H9 (cell line): Measurements from ENCODE around the gene GLOD4. TPM values are rescaled to one million over a fixed set of nuclear protein-coding genes. Genes with fewer than 3 reads are reported as not detected.

Source experiments
- DNase-seq: peaks from one replicate; pipeline ENCODE4 v3.0.0-alpha.2; 2017
- H2AFZ ChIP-seq: one replicate; pipeline ENCODE4 v1.6.1; 2013; ENCODE audit warnings: mild to moderate bottlenecking, low read length, control low read depth, moderate library complexity
- H2AK5ac ChIP-seq: 2 replicates; pipeline ENCODE4 v1.6.1; 2013; ENCODE audit warnings: low read length, control low read depth, mixed read lengths; ENCODE audit not compliant: insufficient read length
- H2BK120ac ChIP-seq: one replicate; pipeline ENCODE4 v1.6.1; 2013; ENCODE audit warnings: low read depth, mild to moderate bottlenecking, low read length, control low read depth, inconsistent platforms; ENCODE audit not compliant: poor library complexity, severe bottlenecking
- H2BK12ac ChIP-seq: 2 replicates; pipeline ENCODE4 v1.6.1; 2013; ENCODE audit warnings: low read length, control low read depth, mixed read lengths, low read depth; ENCODE audit not compliant: insufficient read length
- H2BK15ac ChIP-seq: 2 replicates; pipeline ENCODE4 v1.6.1; 2013; ENCODE audit warnings: low read depth, low read length, control low read depth
- H2BK20ac ChIP-seq: one replicate; pipeline ENCODE4 v1.6.1; 2013; ENCODE audit warnings: low read depth, mild to moderate bottlenecking, low read length, control low read depth, inconsistent platforms; ENCODE audit not compliant: poor library complexity, severe bottlenecking
- H2BK5ac ChIP-seq: 2 replicates; pipeline ENCODE4 v1.6.1; 2013; ENCODE audit warnings: low read length, control low read depth, mixed read lengths; ENCODE audit not compliant: insufficient read length
- H3K14ac ChIP-seq: 2 replicates; pipeline ENCODE4 v1.6.1; 2013; ENCODE audit warnings: low read length, control low read depth; ENCODE audit not compliant: insufficient read depth
- H3K18ac ChIP-seq: 2 replicates; pipeline ENCODE4 v1.6.1; 2013; ENCODE audit warnings: low read depth, mild to moderate bottlenecking, mixed read lengths, low read length, control low read depth; ENCODE audit not compliant: insufficient read length
- H3K23ac ChIP-seq: 2 replicates; pipeline ENCODE4 v1.6.1; 2013; ENCODE audit warnings: low read length, control low read depth, mixed read lengths, low read depth; ENCODE audit not compliant: insufficient read length
- H3K23me2 ChIP-seq: 2 replicates; pipeline ENCODE4 v1.6.1; 2013; ENCODE audit warnings: low read depth, mild to moderate bottlenecking, mixed read lengths, low read length, control low read depth; ENCODE audit not compliant: insufficient read length, poor library complexity, severe bottlenecking
- H3K27ac ChIP-seq: 2 replicates; pipeline ENCODE4 v1.5.1; 2013; ENCODE audit warnings: low read length, control low read depth, mixed read lengths, low read depth; ENCODE audit not compliant: insufficient read length
- H3K27me3 ChIP-seq: 2 replicates; pipeline ENCODE4 v1.6.1; 2013; ENCODE audit warnings: low read length, control low read depth, inconsistent platforms; ENCODE audit not compliant: insufficient read depth
- H3K4ac ChIP-seq: 2 replicates; pipeline ENCODE4 v1.6.1; 2013; ENCODE audit warnings: low read depth, mild to moderate bottlenecking, control low read depth, inconsistent platforms, low read length, moderate library complexity
- H3K4me1 ChIP-seq: 2 replicates; pipeline ENCODE4 v1.6.1; 2013; ENCODE audit warnings: low read length, control low read depth, inconsistent platforms; ENCODE audit not compliant: insufficient read depth
- H3K4me2 ChIP-seq: 2 replicates; pipeline ENCODE4 v1.6.1; 2013; ENCODE audit warnings: low read length, control low read depth, mixed read lengths; ENCODE audit not compliant: insufficient read length, insufficient read depth
- H3K56ac ChIP-seq: 2 replicates; pipeline ENCODE4 v1.6.1; 2013; ENCODE audit warnings: low read depth, mild to moderate bottlenecking, mixed read lengths, low read length, control low read depth; ENCODE audit not compliant: insufficient read length
- H3K79me1 ChIP-seq: 2 replicates; pipeline ENCODE4 v1.6.1; 2013; ENCODE audit warnings: low read depth, mild to moderate bottlenecking, moderate library complexity, low read length, control low read depth, inconsistent platforms; ENCODE audit not compliant: insufficient read depth, poor library complexity, severe bottlenecking
- H3K79me2 ChIP-seq: 2 replicates; pipeline ENCODE4 v1.6.1; 2013; ENCODE audit warnings: low read length, control low read depth, inconsistent platforms; ENCODE audit not compliant: insufficient read depth
- H3K9ac ChIP-seq: 2 replicates; pipeline ENCODE4 v1.6.1; 2013; ENCODE audit warnings: low read length, control low read depth, mixed read lengths; ENCODE audit not compliant: insufficient read length; ENCODE audit errors: extremely low read depth
- H3K9me3 ChIP-seq: one replicate; pipeline ENCODE4 v1.6.1; 2013; ENCODE audit warnings: low read depth, low read length, inconsistent platforms; ENCODE audit not compliant: control insufficient read depth
- H3T11ph ChIP-seq: one replicate; pipeline ENCODE4 v1.6.1; 2013; ENCODE audit warnings: mild to moderate bottlenecking, low read length, control low read depth, inconsistent platforms
- H4K20me1 ChIP-seq: one replicate; pipeline ENCODE4 v1.6.1; 2013; ENCODE audit not compliant: control insufficient read depth, insufficient read length, insufficient read depth
- H4K5ac ChIP-seq: 2 replicates; pipeline ENCODE4 v1.6.1; 2013; ENCODE audit warnings: low read depth, mild to moderate bottlenecking, mixed read lengths, low read length, control low read depth; ENCODE audit not compliant: insufficient read length
- H4K8ac ChIP-seq: replicated peaks from 2 replicates; pipeline ENCODE4 v1.6.1; 2013; ENCODE audit warnings: low read length, control low read depth, mixed read lengths, low read depth; ENCODE audit not compliant: insufficient read length
- H4K91ac ChIP-seq: 2 replicates; pipeline ENCODE4 v1.6.1; 2013; ENCODE audit warnings: low read depth, mild to moderate bottlenecking, moderate library complexity, mixed read lengths, low read length, control low read depth; ENCODE audit not compliant: insufficient read length
- H3K27ac Mint-ChIP-seq, 3 experiments: 2 replicates in 2 of 3; 3 replicates in 1 of 3; pipeline ENCODE4 v1.8.0; 2020 to 2021; ENCODE audit warnings: mixed read lengths in 3 of 3, mild to moderate bottlenecking in 1 of 3, moderate library complexity in 1 of 3
- H3K27me3 Mint-ChIP-seq: 2 replicates; pipeline ENCODE4 v1.8.0; 2021; ENCODE audit warnings: low read depth, mild to moderate bottlenecking, moderate library complexity, mixed read lengths
- H3K36me3 Mint-ChIP-seq, 3 experiments: 2 replicates in 2 of 3; 3 replicates in 1 of 3; pipeline ENCODE4 v1.8.0; 2020 to 2021; ENCODE audit warnings: low read depth in 3 of 3, mixed read lengths in 3 of 3; ENCODE audit not compliant: insufficient read depth in 1 of 3
- H3K4me1 Mint-ChIP-seq, 2 experiments: 2 replicates each; pipeline ENCODE4 v1.8.0; 2020; ENCODE audit warnings: mixed read lengths in 2 of 2
- H3K4me3 Mint-ChIP-seq, 2 experiments: 2 replicates in 1 of 2; 3 replicates in 1 of 2; pipeline ENCODE4 v1.8.0; 2020 to 2021; ENCODE audit warnings: mild to moderate bottlenecking in 2 of 2, mixed read lengths in 2 of 2, moderate library complexity in 1 of 2
- H3K9me3 Mint-ChIP-seq, 2 experiments: 2 replicates in 1 of 2; 3 replicates in 1 of 2; pipeline ENCODE4 v1.8.0; 2020; ENCODE audit warnings: mild to moderate bottlenecking in 2 of 2, mixed read lengths in 2 of 2, moderate library complexity in 1 of 2
- WGBS: extraction: QIAGEN DNeasy Blood & Tissue Kit; methylation state at CpG from one replicate; pipeline ENCODE4 v1.1.7; 2013; ENCODE audit warnings: missing lambda C conversion rate, low lambda C conversion rate, mixed read lengths; ENCODE audit not compliant: insufficient read length; ENCODE audit errors: extremely low coverage; 5-methylcytosine and 5-hydroxymethylcytosine counted together
- total RNA-seq: library from RNA; stranded (reverse); gene quantifications from 2 replicates; pipeline ENCODE4 v1.2.1, GENCODE V29; 2021
- TF ChIP-seq, protein P1 (sequence below): fragments of 200-600 bp; sonication (generic); conservative IDR thresholded peaks from 3 replicates; pipeline ENCODE4 v1.8.0; 2021; ENCODE audit warnings: antibody characterized with exemption, mild to moderate bottlenecking

The GLOD4 gene
- total RNA-seq, 1 experiment from 2014 or later, result 106 TPM

DNA sequence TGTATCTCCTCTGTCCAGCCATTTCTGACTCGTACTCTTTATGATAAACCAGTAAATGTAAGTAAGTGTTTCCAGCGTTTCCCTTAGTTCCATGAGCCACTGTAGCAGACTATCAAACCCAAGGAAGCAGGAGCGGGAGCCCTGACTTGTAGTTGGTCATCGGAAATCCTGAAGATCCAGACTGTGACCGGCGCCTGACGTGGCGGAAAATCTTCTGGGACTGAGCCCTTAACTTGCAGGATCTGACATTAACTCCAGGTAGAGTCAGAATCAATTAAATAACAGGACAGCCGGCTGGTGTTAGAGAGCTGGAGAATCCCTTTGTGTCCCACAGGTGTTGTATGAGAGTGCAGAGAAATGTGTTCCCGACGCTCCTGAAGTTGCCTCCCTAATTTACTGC, 4.0 kb downstream of the GLOD4 start:
- TF ChIP-seq, protein P1, sequence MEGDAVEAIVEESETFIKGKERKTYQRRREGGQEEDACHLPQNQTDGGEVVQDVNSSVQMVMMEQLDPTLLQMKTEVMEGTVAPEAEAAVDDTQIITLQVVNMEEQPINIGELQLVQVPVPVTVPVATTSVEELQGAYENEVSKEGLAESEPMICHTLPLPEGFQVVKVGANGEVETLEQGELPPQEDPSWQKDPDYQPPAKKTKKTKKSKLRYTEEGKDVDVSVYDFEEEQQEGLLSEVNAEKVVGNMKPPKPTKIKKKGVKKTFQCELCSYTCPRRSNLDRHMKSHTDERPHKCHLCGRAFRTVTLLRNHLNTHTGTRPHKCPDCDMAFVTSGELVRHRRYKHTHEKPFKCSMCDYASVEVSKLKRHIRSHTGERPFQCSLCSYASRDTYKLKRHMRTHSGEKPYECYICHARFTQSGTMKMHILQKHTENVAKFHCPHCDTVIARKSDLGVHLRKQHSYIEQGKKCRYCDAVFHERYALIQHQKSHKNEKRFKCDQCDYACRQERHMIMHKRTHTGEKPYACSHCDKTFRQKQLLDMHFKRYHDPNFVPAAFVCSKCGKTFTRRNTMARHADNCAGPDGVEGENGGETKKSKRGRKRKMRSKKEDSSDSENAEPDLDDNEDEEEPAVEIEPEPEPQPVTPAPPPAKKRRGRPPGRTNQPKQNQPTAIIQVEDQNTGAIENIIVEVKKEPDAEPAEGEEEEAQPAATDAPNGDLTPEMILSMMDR, result no peak
- Histone ChIP-seq H3T11ph (no peak overlapping the region), H3K23ac (no peak overlapping the region), H2BK5ac (no peak overlapping the region), H3K18ac (no peak overlapping the region), H4K5ac (no peak overlapping the region), H3K9me3 (no peaks in the 10 kb centered on the region), H3K9ac (no peak overlapping the region), H2BK120ac (no peak overlapping the region), H3K23me2 (peaks cover 11% of the 10 kb centered on the region), H4K91ac (no peak overlapping the region), H3K4me2 (no peak overlapping the region), H2AFZ (no peak overlapping the region), H3K27ac (no peak overlapping the region), H3K4ac (no peak overlapping the region), H3K14ac (no peak overlapping the region), H3K27me3 (no peaks in the 10 kb centered on the region), H2BK15ac (no peak overlapping the region), H2BK12ac (no peak overlapping the region), H2BK20ac (no peak overlapping the region), H2AK5ac (no peak overlapping the region), H4K8ac (no peak overlapping the region), H3K79me1 (peaks cover 13% of the 10 kb centered on the region), H3K4me1 (peaks cover 2% of the 10 kb centered on the region), H3K56ac (no peak overlapping the region), H3K79me2 (peaks cover 13% of the 10 kb centered on the region; the same call in 1 of the 2 replicates), H4K20me1 (no peaks in the 10 kb centered on the region)
- no peak overlapping the region; a peak in 1 of 7 replicates for H3K27ac Mint-ChIP-seq
- peaks cover 12 to 13% of the 10 kb centered on the region in 2 experiments for H3K4me1 Mint-ChIP-seq
- no CpG with 5 or more reads among the region's 11 CpGs for WGBS
- no peak for DNase-seq
- no peaks in the 10 kb centered on the region; a peak in 1 of 5 replicates for H3K9me3 Mint-ChIP-seq
- peaks cover 29 to 66% (median 60%) of the 10 kb centered on the region in 3 experiments for H3K36me3 Mint-ChIP-seq
- no peaks in the 10 kb centered on the region; the same call in 1 of the 2 replicates for H3K27me3 Mint-ChIP-seq
- H3K4me3 Mint-ChIP-seq, result no peak overlapping the region
